Fibroblast of villous mesenchyme (primary cell): ENCODE data around the gene SHC2. TPM values are rescaled to one million over a fixed set of nuclear protein-coding genes. Genes with fewer than 3 reads are reported as not detected.

Source experiments
- DNase-seq: peaks from one replicate; pipeline ENCODE4 v3.0.0-alpha.2; 2010; ENCODE audit warnings: low read depth
- H3K4me3 ChIP-seq: 2 replicates; pipeline ENCODE4 v1.5.1; 2011; ENCODE audit warnings: low read depth, mild to moderate bottlenecking, low read length
- CTCF ChIP-seq: IDR thresholded peaks from 2 replicates; pipeline ENCODE4 v1.5.1; 2012; ENCODE audit warnings: low read depth, mild to moderate bottlenecking, low read length; ENCODE audit not compliant: insufficient read depth
- total RNA-seq: library from RNA; depleted of rRNA; stranded (reverse); fragments of >200 nt; gene quantifications from 2 replicates; pipeline ENCODE4 v1.2.3, GENCODE V29; 2012

Gene SHC2
- total RNA-seq, 1 donor, result 0.43 TPM

- no peak for TF ChIP-seq CTCF
- no peak overlapping the region for H3K4me3 ChIP-seq
- no peak for DNase-seq
Measured at GRCh38 chr19:376111-376470, 84.7 kb downstream of the SHC2 start.

- H3K4me3 ChIP-seq, result no peak overlapping the region
- no peak for TF ChIP-seq CTCF
- DNase-seq, result no peak
Measured at GRCh38 chr19:375395-376110, 85.3 kb downstream of the SHC2 start.

- H3K4me3 ChIP-seq, result no peak overlapping the region
- no peak for DNase-seq
- TF ChIP-seq CTCF, result no peak
Measured at GRCh38 chr19:374886-375235, 86.0 kb downstream of the SHC2 start.

DNA sequence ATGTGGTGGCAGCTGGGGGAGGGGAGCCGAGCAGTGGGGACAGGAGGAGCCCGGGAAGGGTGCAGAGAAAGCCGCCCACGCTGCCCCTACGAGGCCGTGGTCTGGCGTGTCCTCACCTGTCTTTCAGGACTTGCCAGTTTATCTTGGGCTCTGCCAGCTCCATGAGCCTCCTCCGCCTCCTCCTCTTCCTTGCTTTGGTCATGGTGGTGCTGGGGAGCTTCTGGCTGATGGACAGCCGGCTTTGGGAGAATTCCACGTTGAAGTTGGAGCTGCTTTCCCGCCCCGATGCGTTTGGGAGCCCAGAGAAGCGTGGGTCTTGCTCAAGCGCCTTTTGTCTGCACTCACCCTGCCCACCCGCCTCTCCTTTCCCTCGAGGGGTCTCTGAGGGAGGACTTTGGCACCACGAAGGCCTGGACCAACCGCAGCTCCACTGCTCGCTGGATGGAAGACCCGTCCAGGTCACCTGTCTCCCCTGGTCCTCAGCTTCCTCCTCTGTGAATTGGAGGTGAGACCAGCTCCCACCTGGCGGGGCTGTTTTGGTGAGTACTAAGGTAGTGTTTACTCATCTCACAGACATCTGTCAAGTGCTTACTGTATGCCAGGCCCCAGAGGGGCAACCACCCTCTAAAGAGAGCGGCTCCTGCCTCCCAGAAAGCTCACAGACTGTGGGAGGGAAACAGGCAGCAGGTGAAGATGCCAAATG is 86.5 kb downstream of the SHC2 start:
- DNase-seq, result no peak
- no peak for TF ChIP-seq CTCF

DNA sequence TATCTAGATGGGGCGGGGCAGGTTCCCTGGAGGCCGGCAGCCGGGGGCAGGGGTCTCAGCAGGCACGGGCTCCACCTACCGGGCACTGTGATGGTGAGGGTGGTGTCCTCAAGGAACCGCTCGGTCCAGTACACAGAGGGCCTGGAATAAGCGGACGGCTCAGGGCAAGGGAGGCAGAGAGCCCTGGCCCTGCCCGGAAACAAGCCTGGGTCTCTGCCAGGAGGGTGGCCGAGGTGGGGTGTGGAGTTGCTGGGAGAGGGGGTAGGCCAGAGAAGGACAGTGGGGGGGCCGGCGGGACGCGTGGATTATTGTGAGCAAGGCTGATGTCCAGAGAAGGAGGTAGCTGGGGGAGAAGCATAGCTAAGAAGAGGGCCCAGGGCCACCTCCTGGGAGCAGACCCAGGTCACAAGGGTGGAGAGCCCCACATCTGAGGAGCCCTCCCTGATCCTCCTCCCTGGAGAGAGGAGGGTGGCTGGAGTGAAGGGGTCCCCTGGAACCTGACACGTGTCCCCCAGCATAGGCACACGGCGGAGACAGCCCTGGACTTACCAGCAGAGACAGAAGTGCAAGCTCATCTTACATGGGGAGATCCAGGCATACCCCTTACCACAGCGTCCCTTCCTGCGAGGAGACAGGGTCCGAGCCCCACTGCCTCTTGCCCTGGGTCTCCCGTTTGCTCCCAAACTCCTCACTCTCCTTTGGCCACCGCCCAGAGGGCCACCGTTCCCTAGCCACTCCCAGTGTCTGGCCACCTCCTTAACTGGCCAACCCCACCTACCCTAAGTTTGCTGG is 87.2 kb downstream of the SHC2 start:
- no peak for DNase-seq

More for the DNA sequence above, 86.5 kb downstream of the SHC2 start:
- H3K4me3 ChIP-seq, result no peak overlapping the region

More for the DNA sequence above, 87.2 kb downstream of the SHC2 start:
- no peak overlapping the region for H3K4me3 ChIP-seq
- no peak for TF ChIP-seq CTCF
